GM19035 (cell line): ENCODE measurements around the gene MYO1H.

ENCODE experiments used
- ATAC-seq: cut with Tn5 transposase; IDR thresholded peaks from one replicate; pipeline ENCODE4 v1.9.1; 2021; ENCODE audit not compliant: unreplicated experiment

The MYO1H gene

GRCh38 chr12:109445191-109445609 lies 97.5 kb downstream of the MYO1H start:
- ATAC-seq, result no peak

GRCh38 chr12:109446869-109447268 lies 99.2 kb downstream of the MYO1H start:
- ATAC-seq, result no peak

- no peak for ATAC-seq
Measured at GRCh38 chr12:109447482-109447881, 99.8 kb downstream of the MYO1H start.

- ATAC-seq, result no peak
Measured at GRCh38 chr12:109448272-109448671, 100.6 kb downstream of the MYO1H start.

GRCh38 chr12:109448707-109449390 lies 101.1 kb downstream of the MYO1H start:
- ATAC-seq, result no peak

- no peak for ATAC-seq
Measured at GRCh38 chr12:109449845-109450532, 102.3 kb downstream of the MYO1H start.

GRCh38 chr12:109450980-109451379 lies 103.3 kb downstream of the MYO1H start:
- ATAC-seq, result no peak

- ATAC-seq, result no peak
Measured at GRCh38 chr12:109451400-109451799, 103.7 kb downstream of the MYO1H start.

- no peak for ATAC-seq
Measured at GRCh38 chr12:109452489-109452888, 104.8 kb downstream of the MYO1H start.

GRCh38 chr12:109455706-109456105 lies 108.0 kb downstream of the MYO1H start:
- ATAC-seq, result no peak

- ATAC-seq, result no peak
Measured at GRCh38 chr12:109458086-109458485, 110.4 kb downstream of the MYO1H start.

- ATAC-seq, result no peak
Measured at GRCh38 chr12:109458771-109459208, 111.1 kb downstream of the MYO1H start.

- ATAC-seq, result no peak
Measured at GRCh38 chr12:109459247-109459646, 111.5 kb downstream of the MYO1H start.

- ATAC-seq, result no peak
Measured at GRCh38 chr12:109460538-109460937, 112.8 kb downstream of the MYO1H start.

GRCh38 chr12:109461049-109461845 lies 113.5 kb downstream of the MYO1H start:
- no peak for ATAC-seq

- ATAC-seq, result no peak
Measured at GRCh38 chr12:109461846-109462756, 114.4 kb downstream of the MYO1H start.

GRCh38 chr12:109462868-109463692 lies 115.4 kb downstream of the MYO1H start:
- ATAC-seq, result no peak

- ATAC-seq, result no peak
Measured at GRCh38 chr12:109463756-109464155, 116.1 kb downstream of the MYO1H start.

- no peak for ATAC-seq
Measured at GRCh38 chr12:109464642-109465351, 117.1 kb downstream of the MYO1H start.
